SU-DHL-6 (cell line): ENCODE data around the gene PTPRN2.

ENCODE experiments used
- H2AFZ ChIP-seq: fragments of 200-600 bp; sonication (generic); 2 replicates; pipeline ENCODE4 v1.6.1; 2014; ENCODE audit warnings: low read depth, mild to moderate bottlenecking, moderate library complexity, mixed read lengths, antibody characterized with exemption, low read length; ENCODE audit not compliant: severe bottlenecking
- H3F3A ChIP-seq: fragments of 200-600 bp; shearing (Covaris generic); 2 replicates; pipeline ENCODE4 v1.6.0; 2016; ENCODE audit warnings: antibody characterized with exemption, mild to moderate bottlenecking; ENCODE audit not compliant: insufficient read depth
- H3K27ac ChIP-seq: fragments of 200-600 bp; sonication (generic); 2 replicates; pipeline ENCODE4 v1.5.1; 2016; ENCODE audit warnings: low read depth, mild to moderate bottlenecking, low read length, moderate library complexity, mixed read lengths
- H3K27me3 ChIP-seq: fragments of 200-600 bp; sonication (generic), shearing (Covaris generic); 2 replicates; pipeline ENCODE4 v1.6.0; 2014; ENCODE audit warnings: mild to moderate bottlenecking, low read length
- H3K36me3 ChIP-seq: fragments of 200-600 bp; sonication (generic); 2 replicates; pipeline ENCODE4 v1.6.1; 2014; ENCODE audit warnings: mild to moderate bottlenecking, low read length, mixed read lengths
- H3K4me2 ChIP-seq: fragments of 300-600, 200-600 bp; shearing (Covaris generic), sonication (generic); 2 replicates; pipeline ENCODE4 v1.6.0; 2014; ENCODE audit warnings: low read length, low read depth, mild to moderate bottlenecking; ENCODE audit not compliant: poor library complexity, severe bottlenecking
- H3K4me3 ChIP-seq: fragments of 200-600 bp; sonication (generic); 2 replicates; pipeline ENCODE4 v1.5.1; 2014; ENCODE audit warnings: antibody characterized with exemption, low read length, mild to moderate bottlenecking, mixed read lengths; ENCODE audit not compliant: insufficient read depth, poor library complexity, severe bottlenecking
- H3K79me2 ChIP-seq: fragments of 200-600 bp; sonication (generic); 2 replicates; pipeline ENCODE4 v1.6.1; 2014; ENCODE audit warnings: mild to moderate bottlenecking, low read length, moderate library complexity; ENCODE audit not compliant: insufficient read depth
- H3K9ac ChIP-seq: fragments of 200-600 bp; sonication (generic); 2 replicates; pipeline ENCODE4 v1.7.0; 2014; ENCODE audit warnings: mild to moderate bottlenecking, low read length
- H3K9me2 ChIP-seq: fragments of 200-600 bp; sonication (generic); replicated peaks from 2 replicates; pipeline ENCODE4 v1.6.1; 2014; ENCODE audit warnings: low read length; ENCODE audit not compliant: insufficient read depth
- H3K9me3 ChIP-seq: fragments of 200-600 bp; sonication (generic); 2 replicates; pipeline ENCODE4 v1.6.1; 2014; ENCODE audit warnings: low read length, mixed read lengths; ENCODE audit not compliant: insufficient read depth
- H4K20me1 ChIP-seq: fragments of 200-600 bp; sonication (generic); 2 replicates; pipeline ENCODE4 v1.6.1; 2014; ENCODE audit warnings: low read depth, mild to moderate bottlenecking, antibody characterized with exemption, low read length, moderate library complexity, mixed read lengths
- EZH2phosphoT487 ChIP-seq: fragments of 200-600 bp; sonication (generic), shearing (Covaris generic); conservative IDR thresholded peaks from 2 replicates; pipeline ENCODE4 v1.6.1; 2018; ENCODE audit warnings: mild to moderate bottlenecking, antibody characterized with exemption, low read length, moderate library complexity, mixed read lengths
- TF ChIP-seq, protein P1 (sequence below): fragments of 200-600 bp; sonication (generic); IDR thresholded peaks from one replicate; pipeline ENCODE4 v1.5.1; 2017; ENCODE audit warnings: antibody characterized with exemption, mild to moderate bottlenecking, low read length, moderate library complexity; ENCODE audit not compliant: insufficient read depth, poor library complexity, severe bottlenecking

Gene PTPRN2

DNA sequence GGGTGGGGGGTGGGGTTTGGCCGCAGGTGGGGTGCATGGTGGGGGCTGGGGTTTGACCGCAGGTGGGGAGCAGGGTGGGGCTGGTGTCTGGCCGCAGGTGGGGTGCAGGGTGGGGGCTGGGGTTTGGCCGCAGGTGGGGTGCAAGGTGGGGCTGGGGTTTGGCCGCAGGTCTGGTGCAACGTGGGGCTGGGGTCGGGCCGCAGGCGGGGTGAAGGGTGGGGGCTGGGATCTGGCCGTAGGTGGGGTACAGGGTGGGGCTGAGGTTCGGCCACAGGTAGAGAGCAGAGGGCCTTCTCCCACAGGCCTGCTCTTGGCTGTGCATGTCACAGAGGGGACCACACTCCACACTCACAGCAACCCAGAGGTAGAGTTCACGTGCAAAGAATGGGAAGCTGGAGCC, 586.6 kb downstream of the PTPRN2 start:
- H3K79me2 ChIP-seq: no peaks in the 10 kb centered on the region
- H3K4me3 ChIP-seq: no peak overlapping the region
- H3F3A ChIP-seq: no peaks in the 10 kb centered on the region
- TF ChIP-seq, protein P1, sequence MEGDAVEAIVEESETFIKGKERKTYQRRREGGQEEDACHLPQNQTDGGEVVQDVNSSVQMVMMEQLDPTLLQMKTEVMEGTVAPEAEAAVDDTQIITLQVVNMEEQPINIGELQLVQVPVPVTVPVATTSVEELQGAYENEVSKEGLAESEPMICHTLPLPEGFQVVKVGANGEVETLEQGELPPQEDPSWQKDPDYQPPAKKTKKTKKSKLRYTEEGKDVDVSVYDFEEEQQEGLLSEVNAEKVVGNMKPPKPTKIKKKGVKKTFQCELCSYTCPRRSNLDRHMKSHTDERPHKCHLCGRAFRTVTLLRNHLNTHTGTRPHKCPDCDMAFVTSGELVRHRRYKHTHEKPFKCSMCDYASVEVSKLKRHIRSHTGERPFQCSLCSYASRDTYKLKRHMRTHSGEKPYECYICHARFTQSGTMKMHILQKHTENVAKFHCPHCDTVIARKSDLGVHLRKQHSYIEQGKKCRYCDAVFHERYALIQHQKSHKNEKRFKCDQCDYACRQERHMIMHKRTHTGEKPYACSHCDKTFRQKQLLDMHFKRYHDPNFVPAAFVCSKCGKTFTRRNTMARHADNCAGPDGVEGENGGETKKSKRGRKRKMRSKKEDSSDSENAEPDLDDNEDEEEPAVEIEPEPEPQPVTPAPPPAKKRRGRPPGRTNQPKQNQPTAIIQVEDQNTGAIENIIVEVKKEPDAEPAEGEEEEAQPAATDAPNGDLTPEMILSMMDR: no peak
- no peak for TF ChIP-seq EZH2phosphoT487
- H3K36me3 ChIP-seq: no peaks in the 10 kb centered on the region
- no peaks in the 10 kb centered on the region for H3K9me2 ChIP-seq
- no peak overlapping the region for H3K4me2 ChIP-seq
- H3K9ac ChIP-seq: no peak overlapping the region
- peaks cover under 1% of the 10 kb centered on the region; the same call in 1 of the 2 replicates for H3K9me3 ChIP-seq
- no peaks in the 10 kb centered on the region for H4K20me1 ChIP-seq
- H3K27ac ChIP-seq: no peak overlapping the region
- H2AFZ ChIP-seq: no peak overlapping the region
- H3K27me3 ChIP-seq: no peaks in the 10 kb centered on the region

DNA sequence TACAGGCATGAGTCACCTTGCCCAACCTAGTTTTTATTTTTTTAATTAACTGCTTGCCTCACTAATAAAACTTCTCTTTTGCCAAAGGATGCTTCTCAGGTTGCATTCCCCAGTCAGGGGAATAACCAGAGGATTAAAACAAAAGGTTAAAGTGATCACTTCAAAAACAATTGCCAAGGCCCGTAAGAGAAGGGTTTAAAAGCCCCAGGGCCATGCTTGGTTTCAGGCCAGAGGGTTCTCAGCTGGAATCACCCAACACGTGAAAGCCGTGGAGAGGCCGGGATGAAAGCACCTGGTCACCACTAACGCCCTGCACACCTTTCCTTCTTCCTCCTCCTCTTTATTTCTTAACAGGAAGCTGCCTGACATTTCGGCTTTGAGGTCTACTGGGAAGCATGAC, 587.5 kb downstream of the PTPRN2 start:
- H3K9me2 ChIP-seq: no peaks in the 10 kb centered on the region
- no peak overlapping the region for H3K27ac ChIP-seq
- H3K79me2 ChIP-seq: no peaks in the 10 kb centered on the region
- no peak overlapping the region for H3K4me3 ChIP-seq
- H3K4me2 ChIP-seq: no peak overlapping the region
- no peak for TF ChIP-seq EZH2phosphoT487
- H3K9ac ChIP-seq: no peak overlapping the region
- no peaks in the 10 kb centered on the region for H3K36me3 ChIP-seq
- H2AFZ ChIP-seq: no peak overlapping the region
- no peaks in the 10 kb centered on the region for H3F3A ChIP-seq
- no peaks in the 10 kb centered on the region for H3K27me3 ChIP-seq
- peaks cover 6% of the 10 kb centered on the region; the same call in 1 of the 2 replicates for H3K9me3 ChIP-seq
- no peaks in the 10 kb centered on the region for H4K20me1 ChIP-seq

DNA sequence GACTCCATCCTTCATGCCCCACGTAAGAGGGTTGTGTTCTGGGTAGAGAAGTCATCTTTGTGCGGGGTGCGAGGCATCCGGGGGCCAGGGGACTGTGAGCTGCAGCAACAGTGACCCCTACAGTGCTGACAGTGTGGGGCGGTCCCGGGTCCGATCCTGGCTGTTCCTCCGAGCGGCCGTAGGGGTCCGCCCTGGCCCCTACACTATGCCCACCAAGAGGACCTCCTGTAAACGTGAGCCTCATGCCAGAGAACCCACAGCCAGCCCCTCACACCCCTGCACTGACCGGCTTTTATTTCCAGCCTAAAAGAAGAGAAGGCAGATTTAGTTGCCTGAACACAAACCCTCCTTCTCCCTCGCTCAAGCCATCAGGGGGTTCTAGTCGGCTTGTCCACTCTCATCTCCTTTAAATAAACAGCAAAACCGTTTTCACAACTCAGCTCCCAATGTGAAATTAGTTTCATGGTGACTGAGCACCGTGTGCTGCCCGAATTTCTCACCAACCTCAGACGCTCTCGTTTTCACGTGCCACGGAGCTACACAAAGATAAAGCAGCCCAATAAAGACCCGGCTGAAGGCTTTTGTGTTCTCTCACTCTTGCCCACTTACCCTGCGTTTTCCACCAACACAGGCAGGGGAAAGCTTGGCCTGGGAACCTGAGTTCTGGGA, 588.6 kb downstream of the PTPRN2 start:
- no peaks in the 10 kb centered on the region for H3K36me3 ChIP-seq
- no peaks in the 10 kb centered on the region for H3K27me3 ChIP-seq
- H2AFZ ChIP-seq: no peak overlapping the region
- no peak overlapping the region for H3K4me3 ChIP-seq
- TF ChIP-seq, protein P1: no peak
- TF ChIP-seq EZH2phosphoT487: no peak
- H3K9me2 ChIP-seq: no peaks in the 10 kb centered on the region
- H3K27ac ChIP-seq: no peak overlapping the region
- H3K9ac ChIP-seq: no peak overlapping the region
- no peak overlapping the region for H3K4me2 ChIP-seq
- no peaks in the 10 kb centered on the region for H4K20me1 ChIP-seq
- H3K79me2 ChIP-seq: no peaks in the 10 kb centered on the region
- no peaks in the 10 kb centered on the region for H3F3A ChIP-seq
- peaks cover 6% of the 10 kb centered on the region; the same call in 1 of the 2 replicates for H3K9me3 ChIP-seq

DNA sequence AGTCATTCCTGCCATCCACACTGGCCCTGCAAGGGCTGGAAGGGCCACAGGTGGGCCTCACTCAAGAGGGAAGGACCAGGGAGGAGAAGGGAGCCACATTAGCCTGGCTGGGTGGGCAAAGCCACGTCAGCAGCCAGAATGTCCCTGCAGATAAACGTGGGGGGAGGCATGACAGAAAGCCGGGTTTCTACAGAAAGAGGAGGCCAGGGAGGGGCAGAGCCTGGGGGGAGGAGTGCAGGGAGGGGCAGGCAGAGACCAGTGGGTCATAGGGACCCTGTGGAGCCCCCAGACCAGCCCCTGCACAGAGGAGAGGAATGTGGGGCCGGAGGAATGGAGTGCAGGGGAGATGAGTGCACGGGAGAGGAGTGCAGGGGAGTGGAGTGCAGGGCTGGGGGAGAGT, 590.2 kb downstream of the PTPRN2 start:
- no peaks in the 10 kb centered on the region for H3F3A ChIP-seq
- no peaks in the 10 kb centered on the region for H3K79me2 ChIP-seq
- H3K4me2 ChIP-seq: no peak overlapping the region
- no peaks in the 10 kb centered on the region for H3K9me2 ChIP-seq
- H3K36me3 ChIP-seq: no peaks in the 10 kb centered on the region
- H3K9ac ChIP-seq: no peak overlapping the region
- H3K27me3 ChIP-seq: no peaks in the 10 kb centered on the region
- no peak overlapping the region for H3K27ac ChIP-seq
- no peaks in the 10 kb centered on the region for H4K20me1 ChIP-seq
- TF ChIP-seq, protein P1: no peak
- no peak for TF ChIP-seq EZH2phosphoT487
- H2AFZ ChIP-seq: no peak overlapping the region
- peaks cover 6% of the 10 kb centered on the region; the same call in 1 of the 2 replicates for H3K9me3 ChIP-seq
- no peak overlapping the region for H3K4me3 ChIP-seq
